MM.1S (cell line): ENCODE data around the gene IQCN.

Experiments used
- DNase-seq: peaks from one replicate; pipeline ENCODE4 v3.0.0-alpha.2; 2015
- H2AFZ ChIP-seq: fragments of 300-600 bp; sonication (generic); 2 replicates; pipeline ENCODE4 v1.6.0; 2016; ENCODE audit warnings: antibody characterized with exemption, low read length
- H3F3A ChIP-seq: fragments of 300-600 bp; sonication (generic); 2 replicates; pipeline ENCODE4 v1.6.1; 2016; ENCODE audit warnings: mild to moderate bottlenecking, antibody characterized with exemption, low read length, moderate library complexity, mixed read lengths; ENCODE audit not compliant: insufficient read depth
- H3K27ac ChIP-seq: fragments of 300-600 bp; sonication (generic); 2 replicates; pipeline ENCODE4 v1.5.1; 2016; ENCODE audit warnings: mild to moderate bottlenecking, low read length
- H3K27me3 ChIP-seq: fragments of 300-600 bp; sonication (generic); replicated peaks from 2 replicates; pipeline ENCODE4 v1.6.0; 2016; ENCODE audit warnings: low read length; ENCODE audit not compliant: insufficient read depth
- H3K36me3 ChIP-seq: fragments of 300-600 bp; sonication (generic); replicated peaks from 2 replicates; pipeline ENCODE4 v1.6.1; 2016; ENCODE audit warnings: mild to moderate bottlenecking, low read length, mixed read lengths; ENCODE audit not compliant: insufficient read depth
- H3K4me1 ChIP-seq: fragments of 300-600 bp; sonication (generic); 2 replicates; pipeline ENCODE4 v1.6.1; 2016; ENCODE audit warnings: low read length, mixed read lengths
- H3K4me2 ChIP-seq: fragments of 300-600 bp; sonication (generic); 2 replicates; pipeline ENCODE4 v1.6.0; 2016; ENCODE audit warnings: low read depth, low read length
- H3K4me3 ChIP-seq: fragments of 300-600 bp; sonication (generic); 2 replicates; pipeline ENCODE4 v1.5.1; 2016; ENCODE audit warnings: low read length, mixed read lengths
- H3K79me2 ChIP-seq: fragments of 300-600 bp; sonication (generic); 2 replicates; pipeline ENCODE4 v1.6.1; 2016; ENCODE audit warnings: mixed run types, low read length, mixed read lengths
- H3K9ac ChIP-seq: fragments of 300-600 bp; sonication (generic); 2 replicates; pipeline ENCODE4 v1.6.1; 2016; ENCODE audit warnings: low read length, mixed read lengths
- H3K9me2 ChIP-seq: fragments of 300-600 bp; sonication (generic); replicated peaks from 2 replicates; pipeline ENCODE4 v1.6.1; 2016; ENCODE audit warnings: mild to moderate bottlenecking, low read length, mixed read lengths; ENCODE audit not compliant: insufficient read depth
- H3K9me3 ChIP-seq: fragments of 300-600 bp; sonication (generic); replicated peaks from 2 replicates; pipeline ENCODE4 v1.6.1; 2016; ENCODE audit warnings: mild to moderate bottlenecking, low read length, mixed read lengths; ENCODE audit not compliant: insufficient read depth
- H4K20me1 ChIP-seq: fragments of 300-600 bp; sonication (generic); 2 replicates; pipeline ENCODE4 v1.6.1; 2016; ENCODE audit warnings: mild to moderate bottlenecking, low read length, moderate library complexity, mixed read lengths; ENCODE audit not compliant: insufficient read depth
- CTCF ChIP-seq: fragments of 300-600 bp; sonication (generic); IDR thresholded peaks from 2 replicates; pipeline ENCODE4 v1.5.1; 2016; ENCODE audit warnings: antibody characterized with exemption, low read length, mixed read lengths
- EZH2 ChIP-seq: fragments of 300-600 bp; sonication (generic); optimal IDR thresholded peaks from 2 replicates; pipeline ENCODE3; 2017; ENCODE audit warnings: low read depth, mild to moderate bottlenecking, antibody characterized with exemption, low read length, mixed read lengths
- EZH2phosphoT487 ChIP-seq: fragments of 300-600 bp; sonication (generic); IDR thresholded peaks from 2 replicates; pipeline ENCODE4 v1.6.1; 2018; ENCODE audit warnings: antibody characterized with exemption, low read length

IQCN gene

DNA sequence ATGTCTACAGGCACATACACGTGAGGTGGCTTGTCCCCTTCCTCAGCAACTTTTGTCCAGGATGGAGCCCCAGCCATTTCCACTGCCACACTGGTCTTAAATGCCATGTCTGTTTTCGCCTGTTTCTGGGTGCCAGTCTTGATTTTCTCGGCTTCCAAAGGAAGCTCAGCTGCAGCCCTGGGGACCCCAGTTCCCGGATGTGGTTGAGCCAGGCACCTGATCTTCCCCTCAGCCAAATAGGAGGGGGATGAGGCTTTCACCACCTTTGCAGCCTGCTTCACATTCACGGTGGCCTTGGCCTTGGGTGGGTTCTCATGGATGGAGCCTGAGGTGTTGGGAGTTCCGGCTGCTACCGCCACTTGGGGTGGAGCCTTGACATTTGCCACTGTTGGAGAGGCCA lies 8.7 kb downstream of the IQCN start:
- Histone ChIP-seq H3K27me3 (peaks cover 58% of the 10 kb centered on the region), H3K9me2 (no peaks in the 10 kb centered on the region), H2AFZ (no peak overlapping the region), H3K4me1 (no peaks in the 10 kb centered on the region), H3K79me2 (no peaks in the 10 kb centered on the region), H3K9me3 (no peaks in the 10 kb centered on the region), H3K27ac (no peak overlapping the region), H3F3A (no peaks in the 10 kb centered on the region), H3K36me3 (no peaks in the 10 kb centered on the region), H3K9ac (no peak overlapping the region), H4K20me1 (no peaks in the 10 kb centered on the region), H3K4me2 (no peak overlapping the region), H3K4me3 (no peak overlapping the region)
- TF ChIP-seq EZH2phosphoT487 (no peak), EZH2 (no peak)
- no peak for DNase-seq

DNA sequence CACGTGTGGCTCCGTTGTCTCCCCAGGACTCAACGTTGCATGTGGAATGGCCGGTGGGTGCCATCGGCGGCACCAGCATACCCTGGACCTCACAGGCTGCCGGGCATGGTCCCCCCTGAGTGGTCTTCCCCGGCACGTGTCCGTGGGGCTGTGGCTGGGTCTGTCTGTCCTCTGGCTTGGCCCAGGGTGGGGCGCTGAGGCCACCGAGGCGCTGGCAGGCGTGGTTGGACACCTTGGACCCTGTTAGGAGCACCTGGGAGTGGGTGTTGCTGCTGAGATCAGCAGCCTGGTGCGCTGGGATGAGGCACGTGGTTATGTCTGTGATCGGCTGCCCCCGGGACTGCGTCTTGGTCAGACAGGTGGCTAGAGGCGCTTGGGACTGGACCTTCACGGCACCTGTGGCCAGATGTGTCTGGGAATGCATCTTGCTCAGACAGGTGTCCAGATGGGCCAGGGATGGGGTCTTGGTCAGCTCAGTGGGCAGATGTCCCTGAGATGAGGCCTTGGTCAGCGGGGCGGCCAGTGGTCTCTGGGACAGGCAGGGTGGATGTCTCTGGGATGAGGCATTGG lies 9.2 kb downstream of the IQCN start:
- Histone ChIP-seq H3K27ac (no peak overlapping the region), H3F3A (no peaks in the 10 kb centered on the region), H3K9me2 (no peaks in the 10 kb centered on the region), H3K9ac (no peak overlapping the region), H3K4me1 (no peaks in the 10 kb centered on the region), H3K36me3 (no peaks in the 10 kb centered on the region), H3K4me2 (no peak overlapping the region), H2AFZ (no peak overlapping the region), H3K9me3 (no peaks in the 10 kb centered on the region), H4K20me1 (no peaks in the 10 kb centered on the region), H3K4me3 (no peak overlapping the region), H3K27me3 (peaks cover 63% of the 10 kb centered on the region), H3K79me2 (no peaks in the 10 kb centered on the region)
- DNase-seq = no peak
- TF ChIP-seq CTCF (no peak), EZH2phosphoT487 (no peak), EZH2 (no peak)

- H3K4me2 ChIP-seq = no peak overlapping the region
- H3K36me3 ChIP-seq = no peaks in the 10 kb centered on the region
- peaks cover 68% of the 10 kb centered on the region for H3K27me3 ChIP-seq
- H3K9me3 ChIP-seq = no peaks in the 10 kb centered on the region
- no peak overlapping the region for H3K9ac ChIP-seq
- TF ChIP-seq EZH2phosphoT487 = no peak
- no peak for TF ChIP-seq CTCF
- TF ChIP-seq EZH2 = no peak
- H4K20me1 ChIP-seq = no peaks in the 10 kb centered on the region
- H3F3A ChIP-seq = no peaks in the 10 kb centered on the region
- no peaks in the 10 kb centered on the region for H3K79me2 ChIP-seq
- no peaks in the 10 kb centered on the region for H3K9me2 ChIP-seq
- no peak overlapping the region for H3K4me3 ChIP-seq
- no peak for DNase-seq
- no peaks in the 10 kb centered on the region for H3K4me1 ChIP-seq
- no peak overlapping the region for H2AFZ ChIP-seq
- H3K27ac ChIP-seq = no peak overlapping the region
Observed at GRCh38 chr19:18264137-18264854, 10.0 kb downstream of the IQCN start.
